Natural killer cell (primary cell): ENCODE measurements around the gene NCOA1. TPM values are rescaled to one million over a fixed set of nuclear protein-coding genes. Genes with fewer than 3 reads are reported as not detected.

Source experiments
- ATAC-seq, 3 donors: fragments of 150-1000 bp in 2 of 3; fragments of 200-7000 bp in 1 of 3; cut with Tn5 transposase; 1 replicate in 1 of 3; 2 replicates in 2 of 3; pipeline ENCODE4 v1.10.0; 2021; ENCODE audit warnings: mild to moderate bottlenecking in 2 of 3, moderate library complexity in 2 of 3
- DNase-seq, 2 donors: peaks; one replicate each; pipeline versions ENCODE4 v3.0.0 to v3.0.0-alpha.2; 2013 to 2021; ENCODE audit warnings: mixed read lengths in 1 of 2
- H3K27ac ChIP-seq: one replicate; pipeline ENCODE4 v1.5.1; 2013; ENCODE audit warnings: mild to moderate bottlenecking, low read length
- H3K27me3 ChIP-seq: one replicate; pipeline ENCODE4 v1.6.1; 2013; ENCODE audit warnings: low read length; ENCODE audit not compliant: control insufficient read depth, insufficient read depth
- H3K36me3 ChIP-seq: one replicate; pipeline ENCODE4 v1.6.1; 2013; ENCODE audit warnings: low read length; ENCODE audit not compliant: control insufficient read depth, insufficient read depth
- H3K4me1 ChIP-seq: one replicate; pipeline ENCODE4 v1.6.1; 2013; ENCODE audit warnings: low read length; ENCODE audit not compliant: control insufficient read depth, insufficient read depth
- H3K4me3 ChIP-seq: one replicate; pipeline ENCODE4 v1.5.1; 2013; ENCODE audit warnings: low read length
- H3K9me3 ChIP-seq: one replicate; pipeline ENCODE4 v1.6.1; 2013; ENCODE audit warnings: low read length; ENCODE audit not compliant: control insufficient read depth, insufficient read depth
- H3K27ac Mint-ChIP-seq, 2 donors: one replicate each; pipeline ENCODE4 v1.8.0; 2022; ENCODE audit warnings: mild to moderate bottlenecking in 2 of 2, mixed read lengths in 2 of 2, moderate library complexity in 1 of 2
- H3K27me3 Mint-ChIP-seq, 2 donors: one replicate each; pipeline ENCODE4 v1.8.0; 2022; ENCODE audit warnings: low read depth in 2 of 2, mixed read lengths in 2 of 2
- H3K36me3 Mint-ChIP-seq: one replicate; pipeline ENCODE4 v1.8.0; 2022; ENCODE audit warnings: mixed read lengths
- H3K4me1 Mint-ChIP-seq, 2 donors: one replicate each; pipeline ENCODE4 v1.8.0; 2022; ENCODE audit warnings: mixed read lengths in 2 of 2
- H3K4me3 Mint-ChIP-seq: one replicate; pipeline ENCODE4 v1.8.0; 2022; ENCODE audit warnings: mild to moderate bottlenecking, moderate library complexity, mixed read lengths
- H3K9me3 Mint-ChIP-seq, 2 donors: one replicate each; pipeline ENCODE4 v1.8.0; 2022; ENCODE audit warnings: mixed read lengths in 2 of 2
- WGBS: methylation state at CpG from one replicate; pipeline ENCODE4 v1.1.7; 2013; ENCODE audit warnings: missing lambda C conversion rate; ENCODE audit not compliant: insufficient coverage; 5-methylcytosine and 5-hydroxymethylcytosine counted together
- intact Hi-C: fragments of 100-400 bp; cut with micrococcal nuclease; formaldehyde crosslinking; loops from one replicate; pipeline ENCODE4 v1.14.2; 2022
- total RNA-seq, 4 donors: library from RNA; stranded (reverse); fragments of 120-200 nt in 1 of 4; gene quantifications; one replicate each; pipeline versions ENCODE4 v1.2.3 to v1.2.4, GENCODE V29; 2013 to 2022
- TF ChIP-seq, protein P1 (sequence below): fragments of 200-600 bp; IDR thresholded peaks from one replicate; pipeline ENCODE4 v1.8.0; 2022; ENCODE audit warnings: antibody characterized with exemption

Gene NCOA1
- total RNA-seq, 3 donors from 2014 or later (not counting 1 experiment from before 2014, with no cell fraction given) = 122 to 149 (median 124) TPM

DNA sequence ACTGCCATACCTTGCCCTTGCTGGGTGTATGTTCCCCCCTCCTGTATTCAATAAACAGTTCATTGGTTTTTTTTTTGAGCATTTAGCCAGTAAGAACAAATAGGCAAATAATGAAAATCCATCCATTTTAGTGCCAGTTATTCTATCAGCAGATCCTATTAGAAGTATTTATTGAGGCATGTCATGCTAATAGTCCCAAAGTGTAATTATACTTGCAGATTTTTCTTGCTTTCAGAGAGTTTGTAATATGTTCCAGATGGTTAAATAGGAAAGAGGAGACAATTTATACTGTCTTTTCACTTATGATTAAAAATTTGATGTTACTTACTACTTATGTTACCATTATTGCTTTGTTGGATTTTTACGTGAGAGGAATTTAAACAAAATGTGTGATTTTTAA is 127.6 kb downstream of the NCOA1 start:
- H3K9me3 Mint-ChIP-seq = no peaks in the 10 kb centered on the region
- H3K36me3 ChIP-seq = no peaks in the 10 kb centered on the region
- intact Hi-C loops = no loop called here
- H3K4me1 Mint-ChIP-seq = peaks cover 35 to 47% of the 10 kb centered on the region in 2 donors
- no peak overlapping the region for H3K4me3 Mint-ChIP-seq
- no peak overlapping the region for H3K4me3 ChIP-seq
- H3K27ac ChIP-seq = no peak overlapping the region
- peaks cover 12% of the 10 kb centered on the region for H3K4me1 ChIP-seq
- H3K27me3 ChIP-seq = no peaks in the 10 kb centered on the region
- H3K9me3 ChIP-seq = no peaks in the 10 kb centered on the region
- DNase-seq = no peak
- ATAC-seq = no peak
- H3K27ac Mint-ChIP-seq = no peak overlapping the region
- TF ChIP-seq, protein P1, sequence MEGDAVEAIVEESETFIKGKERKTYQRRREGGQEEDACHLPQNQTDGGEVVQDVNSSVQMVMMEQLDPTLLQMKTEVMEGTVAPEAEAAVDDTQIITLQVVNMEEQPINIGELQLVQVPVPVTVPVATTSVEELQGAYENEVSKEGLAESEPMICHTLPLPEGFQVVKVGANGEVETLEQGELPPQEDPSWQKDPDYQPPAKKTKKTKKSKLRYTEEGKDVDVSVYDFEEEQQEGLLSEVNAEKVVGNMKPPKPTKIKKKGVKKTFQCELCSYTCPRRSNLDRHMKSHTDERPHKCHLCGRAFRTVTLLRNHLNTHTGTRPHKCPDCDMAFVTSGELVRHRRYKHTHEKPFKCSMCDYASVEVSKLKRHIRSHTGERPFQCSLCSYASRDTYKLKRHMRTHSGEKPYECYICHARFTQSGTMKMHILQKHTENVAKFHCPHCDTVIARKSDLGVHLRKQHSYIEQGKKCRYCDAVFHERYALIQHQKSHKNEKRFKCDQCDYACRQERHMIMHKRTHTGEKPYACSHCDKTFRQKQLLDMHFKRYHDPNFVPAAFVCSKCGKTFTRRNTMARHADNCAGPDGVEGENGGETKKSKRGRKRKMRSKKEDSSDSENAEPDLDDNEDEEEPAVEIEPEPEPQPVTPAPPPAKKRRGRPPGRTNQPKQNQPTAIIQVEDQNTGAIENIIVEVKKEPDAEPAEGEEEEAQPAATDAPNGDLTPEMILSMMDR = no peak
- no peaks in the 10 kb centered on the region for H3K27me3 Mint-ChIP-seq
- no CpG with 5 or more reads among the region's 1 CpG for WGBS
- no peaks in the 10 kb centered on the region for H3K36me3 Mint-ChIP-seq

DNA sequence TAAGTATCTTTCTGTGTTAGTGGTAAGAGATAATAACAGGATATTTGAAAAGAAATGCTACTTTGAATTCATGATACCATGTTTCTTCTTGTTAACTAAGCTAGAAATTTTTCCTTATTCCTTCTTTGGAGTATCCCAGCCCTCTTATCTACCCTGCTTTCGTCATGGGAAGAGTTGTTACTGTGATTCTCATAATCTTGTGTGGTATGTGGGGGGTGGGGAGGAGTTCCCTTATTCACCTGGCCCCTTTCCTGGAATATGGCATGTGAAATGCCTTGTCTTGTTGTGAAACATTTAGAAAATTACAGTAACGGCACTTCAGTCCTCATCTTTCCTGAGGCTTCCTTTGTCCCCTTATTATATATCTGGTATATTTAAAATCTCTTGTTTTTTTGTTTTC is 129.9 kb downstream of the NCOA1 start:
- no peak overlapping the region for H3K27ac ChIP-seq
- TF ChIP-seq, protein P1 = no peak
- no peak overlapping the region for H3K4me3 ChIP-seq
- no peak for DNase-seq
- no peak for ATAC-seq
- no peaks in the 10 kb centered on the region for H3K36me3 ChIP-seq
- peaks cover 11% of the 10 kb centered on the region for H3K4me1 ChIP-seq
- H3K9me3 Mint-ChIP-seq = no peaks in the 10 kb centered on the region
- WGBS = 100% methylated on average over 1 of the region's 2 CpGs
- peaks cover 46 to 62% of the 10 kb centered on the region in 2 donors for H3K4me1 Mint-ChIP-seq
- intact Hi-C loops = no loop called here
- H3K27me3 Mint-ChIP-seq = no peaks in the 10 kb centered on the region
- H3K36me3 Mint-ChIP-seq = no peaks in the 10 kb centered on the region
- no peak overlapping the region for H3K4me3 Mint-ChIP-seq
- H3K27ac Mint-ChIP-seq = peak overlapping the region in 1 of 2 donors; percentile 92
- H3K9me3 ChIP-seq = no peaks in the 10 kb centered on the region
- no peaks in the 10 kb centered on the region for H3K27me3 ChIP-seq

DNA sequence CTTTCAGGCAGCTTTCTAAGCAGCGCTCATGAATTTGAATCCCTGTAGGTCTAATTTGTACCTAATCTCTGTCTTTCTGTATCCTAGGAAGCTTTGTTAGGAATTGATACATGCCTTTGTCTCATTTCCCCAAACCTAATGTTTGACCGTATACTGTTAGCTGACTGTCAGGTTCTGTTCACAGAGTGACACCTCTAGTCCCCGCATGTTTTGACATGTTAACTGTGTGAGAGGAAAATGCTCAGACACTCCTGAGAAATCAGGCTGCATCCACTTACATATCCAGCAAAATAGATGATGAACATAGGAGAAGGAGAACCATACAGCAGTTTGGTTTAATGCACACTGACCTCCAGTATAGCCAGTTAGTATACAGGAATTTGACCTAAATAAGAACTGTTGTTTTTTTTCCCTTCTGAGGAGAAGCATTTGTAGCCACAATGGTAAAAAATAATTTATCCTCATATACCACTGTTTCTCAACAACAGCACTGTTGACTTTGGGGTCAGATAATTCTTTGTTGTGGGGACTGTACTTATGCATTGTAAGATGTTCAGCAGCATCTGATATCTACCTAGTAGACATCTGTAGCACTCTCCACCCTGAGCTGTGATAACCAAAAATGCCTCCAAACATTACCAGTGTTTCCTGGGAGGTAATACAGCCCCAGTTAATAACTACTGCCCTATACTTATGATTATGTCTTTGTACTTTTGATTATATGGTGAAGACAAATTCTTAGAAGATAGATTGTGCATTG is 130.9 kb downstream of the NCOA1 start:
- peak overlapping the region; percentile 92 for H3K27ac Mint-ChIP-seq
- no peaks in the 10 kb centered on the region for H3K27me3 ChIP-seq
- intact Hi-C loops = no loop called here
- DNase-seq (no peak), ATAC-seq (peak; percentile 65 to 67 (median 66))
- peaks cover 11% of the 10 kb centered on the region for H3K4me1 ChIP-seq
- peaks cover 55 to 72% of the 10 kb centered on the region in 2 donors for H3K4me1 Mint-ChIP-seq
- H3K36me3 ChIP-seq = no peaks in the 10 kb centered on the region
- H3K4me3 ChIP-seq = no peak overlapping the region
- no peak overlapping the region for H3K27ac ChIP-seq
- TF ChIP-seq, protein P1 = no peak
- no peaks in the 10 kb centered on the region for H3K9me3 Mint-ChIP-seq
- H3K27me3 Mint-ChIP-seq = no peaks in the 10 kb centered on the region
- no peaks in the 10 kb centered on the region for H3K9me3 ChIP-seq
- no peaks in the 10 kb centered on the region for H3K36me3 Mint-ChIP-seq
- H3K4me3 Mint-ChIP-seq = peak overlapping the region; percentile 76
- 57% methylated on average over 3 of the region's 3 CpGs for WGBS
